GM21529 (cell line): ENCODE measurements around the gene TLE2.

Experiments used
- ATAC-seq: cut with Tn5 transposase; IDR thresholded peaks from one replicate; pipeline ENCODE4 v1.9.1; 2021; ENCODE audit not compliant: unreplicated experiment

The TLE2 gene

GRCh38 chr19:2962018-2962670 is 66.9 kb downstream of the TLE2 start:
- no peak for ATAC-seq

- no peak for ATAC-seq
These were observed 69.0 kb downstream of the TLE2 start for GRCh38 chr19:2960120-2960519.

GRCh38 chr19:2957160-2957559 is 71.9 kb downstream of the TLE2 start:
- no peak for ATAC-seq

- ATAC-seq = no peak
These were observed 76.1 kb downstream of the TLE2 start for GRCh38 chr19:2952953-2953481.

GRCh38 chr19:2950286-2951124 is 78.6 kb downstream of the TLE2 start:
- peak; percentile 90 for ATAC-seq

- ATAC-seq = no peak
These were observed 79.2 kb downstream of the TLE2 start for GRCh38 chr19:2949939-2950285.
